CD4-positive, alpha-beta T cell treated with Interleukin-21 for 1 hour (primary cell): Measurements from ENCODE around the gene PNLIPRP2.

Experiments
- DNase-seq: peaks from one replicate; pipeline ENCODE4 v3.0.0-alpha.2; 2020

The PNLIPRP2 gene

DNA sequence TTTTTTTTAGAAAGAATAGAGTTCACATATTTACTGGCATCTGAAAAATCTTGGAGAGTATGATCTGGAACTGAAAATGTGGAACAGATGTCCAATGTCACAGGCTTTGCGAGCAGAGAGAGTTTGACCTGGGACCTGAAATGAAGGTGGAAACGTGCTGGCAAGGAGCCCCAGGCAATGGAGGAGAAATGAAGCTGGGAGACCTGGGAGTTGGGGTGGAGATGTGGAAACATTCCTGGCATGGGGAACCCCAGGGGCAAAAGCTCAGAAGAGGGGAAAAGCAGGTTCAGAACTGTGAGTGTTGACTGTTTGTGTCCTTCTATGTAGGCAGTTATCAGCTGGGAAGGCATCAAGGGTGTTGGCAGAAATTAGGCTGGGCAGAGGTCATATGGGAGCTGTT is 7.3 kb upstream of the PNLIPRP2 start:
- no peak for DNase-seq

DNA sequence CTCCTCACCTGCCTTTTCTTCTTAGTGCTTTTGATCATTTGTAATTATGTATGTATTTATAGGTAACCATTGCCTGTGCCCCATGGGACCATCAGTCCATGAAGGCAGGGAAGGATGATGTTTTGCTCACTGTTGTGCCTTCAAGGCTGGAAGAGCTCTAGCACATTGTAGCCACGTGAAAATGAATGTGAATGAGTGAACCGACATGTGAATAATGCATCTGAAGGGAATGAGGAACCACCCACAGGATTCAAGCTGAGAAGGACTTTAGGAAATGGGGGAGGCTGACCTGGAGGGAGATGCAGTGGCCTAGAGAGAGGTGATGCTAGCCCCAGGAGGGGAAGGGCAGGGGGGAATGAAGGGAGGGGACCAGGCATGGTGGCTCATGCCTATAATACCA is 6.0 kb upstream of the PNLIPRP2 start:
- no peak for DNase-seq

DNA sequence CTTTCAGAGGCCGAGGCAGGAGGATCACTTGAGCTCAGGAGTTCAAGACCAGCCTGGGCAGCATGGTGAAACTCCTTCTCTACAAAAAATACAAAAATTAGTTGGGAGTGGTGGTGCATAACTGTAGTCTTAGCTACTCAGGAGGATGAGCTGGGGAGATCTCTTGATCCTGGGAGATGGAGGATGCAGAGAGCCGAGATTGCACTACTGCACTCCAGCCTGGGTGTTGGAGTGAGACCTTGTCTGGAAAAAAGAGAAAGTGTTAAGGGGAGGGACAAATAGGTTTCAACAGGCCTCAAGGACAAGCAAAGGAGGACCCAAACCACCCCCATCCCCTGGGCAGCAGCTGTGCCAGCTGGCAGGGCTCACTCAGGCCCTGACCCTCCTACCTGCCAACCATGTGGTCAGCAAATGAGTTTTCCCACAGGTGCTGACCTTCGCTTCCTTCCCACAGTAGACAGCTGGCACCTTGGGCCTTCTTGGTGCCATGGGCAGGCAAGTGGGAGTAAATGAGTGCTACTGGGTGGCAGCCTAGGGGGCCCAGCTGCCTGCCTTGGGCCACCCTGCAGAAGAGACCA is 5.5 kb upstream of the PNLIPRP2 start:
- no peak for DNase-seq

DNA sequence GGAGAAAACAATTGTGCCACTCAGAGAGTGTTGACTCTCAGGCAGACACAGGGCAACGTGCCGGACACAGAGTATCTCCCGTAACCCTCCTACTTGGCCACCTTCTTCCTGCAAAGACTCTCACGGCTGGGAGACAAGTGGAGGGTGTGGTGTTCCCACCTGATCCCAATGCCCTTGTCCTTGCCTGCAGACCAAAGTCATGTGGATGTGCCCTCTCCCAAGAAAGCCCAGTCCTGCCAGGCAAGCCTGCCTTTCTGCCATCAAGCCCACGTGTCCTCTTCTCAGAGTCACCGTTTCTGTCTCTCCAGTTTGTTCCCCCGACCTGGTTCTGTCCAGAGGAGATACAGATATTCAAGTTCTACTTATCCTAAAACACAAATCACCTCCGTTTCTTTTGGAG is 723 bp downstream of the PNLIPRP2 start:
- DNase-seq = no peak

DNA sequence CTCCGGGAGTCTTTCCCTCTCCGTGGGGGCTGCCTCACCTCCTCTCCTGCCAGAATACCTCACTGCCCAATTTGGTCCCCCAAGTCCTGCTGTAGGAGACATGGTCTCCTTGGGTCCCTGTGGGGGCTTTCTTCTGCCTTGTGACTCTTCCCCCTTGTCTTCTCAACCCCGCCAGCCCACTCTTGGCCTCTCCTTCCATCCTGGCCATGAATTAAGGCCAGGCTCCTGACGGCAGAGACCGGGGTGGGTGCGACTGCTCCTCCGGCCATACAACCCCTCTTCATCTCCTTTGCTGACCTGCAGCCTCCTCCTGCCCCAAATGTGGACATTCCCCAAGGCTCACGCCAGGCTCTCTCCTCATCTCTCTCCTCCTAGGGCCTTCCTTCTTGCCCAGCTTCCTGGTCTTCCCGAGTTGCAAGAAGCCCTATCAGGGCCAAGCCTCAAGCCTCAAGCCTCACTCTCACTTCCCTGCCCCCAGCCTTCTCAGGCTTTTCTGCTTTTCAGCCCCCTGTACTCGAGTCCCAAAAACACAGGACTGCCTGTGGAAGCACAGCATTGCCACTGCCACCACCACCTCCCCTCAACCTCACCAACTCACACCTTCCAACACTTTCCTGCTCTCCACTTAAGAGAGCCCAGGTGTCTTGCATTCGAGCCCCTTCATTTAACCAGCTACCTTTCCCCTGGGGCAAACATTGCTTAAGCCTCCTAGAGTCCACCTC is 1.3 kb downstream of the PNLIPRP2 start:
- no peak for DNase-seq

DNA sequence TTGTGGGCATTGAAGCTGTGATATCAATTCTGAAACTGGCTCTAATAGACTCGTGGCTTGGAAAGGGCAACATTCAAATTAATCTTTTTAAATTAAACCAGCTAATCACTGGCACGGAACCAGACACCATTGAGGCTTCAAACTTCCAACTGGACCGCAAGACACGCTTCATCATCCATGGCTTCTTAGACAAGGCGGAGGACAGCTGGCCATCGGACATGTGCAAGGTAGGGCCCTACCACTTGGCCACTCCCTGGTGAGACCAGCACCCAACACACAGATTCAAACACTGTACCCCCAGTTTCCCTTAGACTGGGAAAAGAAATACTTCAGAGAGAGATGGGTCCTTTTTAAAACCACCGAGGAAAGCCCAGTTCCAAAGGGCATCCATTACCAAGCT is 5.1 kb downstream of the PNLIPRP2 start:
- DNase-seq = no peak

DNA sequence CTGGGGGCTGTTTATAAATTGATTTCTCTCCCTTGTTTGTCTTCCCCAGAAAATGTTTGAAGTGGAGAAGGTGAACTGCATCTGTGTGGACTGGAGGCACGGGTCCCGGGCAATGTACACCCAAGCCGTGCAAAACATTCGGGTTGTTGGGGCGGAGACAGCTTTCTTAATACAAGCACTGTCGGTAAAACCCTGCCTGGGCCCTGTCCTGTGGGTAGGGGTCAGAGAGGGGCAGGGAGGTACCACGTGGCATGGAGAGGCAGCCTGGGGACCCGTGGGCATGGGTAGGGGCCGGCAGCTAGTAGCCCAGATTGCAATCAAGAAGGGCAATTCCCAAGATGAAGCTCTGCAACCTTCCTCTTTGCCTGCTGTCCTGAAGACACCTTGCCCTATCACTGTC is 6.1 kb downstream of the PNLIPRP2 start:
- no peak for DNase-seq

DNA sequence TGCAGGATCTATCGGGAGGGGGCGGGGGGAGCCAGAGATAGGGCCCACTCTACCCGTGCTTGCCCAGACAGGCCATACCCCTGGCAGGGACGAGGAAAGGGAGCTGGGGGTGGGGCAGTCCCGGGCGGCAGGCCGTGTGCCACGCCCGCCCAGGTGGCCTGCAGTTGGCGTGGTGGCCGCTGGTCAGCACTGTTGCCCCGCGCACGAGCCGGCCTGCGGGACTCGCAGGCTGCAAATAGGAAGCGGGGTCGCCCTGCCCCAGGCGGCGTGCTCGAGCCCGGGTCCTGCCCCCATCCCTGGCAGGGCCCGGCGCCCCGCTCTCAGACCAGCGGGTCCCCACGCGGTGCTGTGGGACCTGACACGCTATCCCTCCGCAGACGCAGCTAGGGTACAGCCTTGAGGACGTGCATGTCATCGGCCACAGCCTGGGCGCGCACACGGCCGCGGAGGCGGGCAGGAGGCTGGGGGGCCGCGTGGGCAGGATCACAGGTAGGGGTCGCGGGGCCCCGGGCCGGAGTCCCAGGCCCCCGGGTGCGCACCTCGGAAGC is 6.7 kb downstream of the PNLIPRP2 start:
- DNase-seq = no peak

DNA sequence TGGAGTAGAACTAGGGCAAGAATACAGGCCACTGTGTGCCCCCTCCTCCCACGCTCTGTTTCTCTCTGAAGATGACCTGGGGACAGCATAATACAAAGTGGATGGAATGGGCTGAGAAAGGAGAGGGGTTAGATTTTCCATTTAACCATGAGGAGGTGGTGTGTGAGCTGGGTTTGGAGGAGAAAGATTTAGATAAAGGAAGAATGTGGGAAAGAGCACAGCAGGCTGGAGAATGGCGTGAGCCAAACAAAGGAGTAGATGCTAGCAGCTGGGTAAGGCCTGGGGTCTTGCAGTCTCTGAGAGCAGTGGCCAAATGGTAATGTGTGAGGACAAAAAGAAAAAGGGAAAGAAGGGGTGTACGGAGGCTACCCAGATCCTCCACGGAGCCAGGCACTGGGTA is 8.6 kb downstream of the PNLIPRP2 start:
- DNase-seq = no peak

DNA sequence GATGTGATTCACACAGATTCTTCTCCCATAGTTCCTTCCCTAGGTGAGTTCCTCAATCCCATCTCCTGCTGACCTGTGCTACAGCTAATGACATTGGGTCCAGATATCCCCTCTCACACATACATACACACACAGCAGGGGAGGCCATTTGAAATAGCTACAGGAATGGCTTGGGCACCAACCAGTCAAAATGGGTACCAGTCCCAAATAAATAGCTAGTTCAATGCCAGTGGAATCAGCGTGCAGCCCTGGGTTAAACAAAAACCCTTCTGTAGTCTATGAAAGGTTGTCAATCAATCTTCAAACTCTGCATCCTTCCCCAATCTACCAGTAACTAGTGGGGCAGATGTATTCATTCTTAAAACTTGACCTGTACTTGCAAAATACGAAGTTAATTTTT is 9.3 kb downstream of the PNLIPRP2 start:
- no peak for DNase-seq

DNA sequence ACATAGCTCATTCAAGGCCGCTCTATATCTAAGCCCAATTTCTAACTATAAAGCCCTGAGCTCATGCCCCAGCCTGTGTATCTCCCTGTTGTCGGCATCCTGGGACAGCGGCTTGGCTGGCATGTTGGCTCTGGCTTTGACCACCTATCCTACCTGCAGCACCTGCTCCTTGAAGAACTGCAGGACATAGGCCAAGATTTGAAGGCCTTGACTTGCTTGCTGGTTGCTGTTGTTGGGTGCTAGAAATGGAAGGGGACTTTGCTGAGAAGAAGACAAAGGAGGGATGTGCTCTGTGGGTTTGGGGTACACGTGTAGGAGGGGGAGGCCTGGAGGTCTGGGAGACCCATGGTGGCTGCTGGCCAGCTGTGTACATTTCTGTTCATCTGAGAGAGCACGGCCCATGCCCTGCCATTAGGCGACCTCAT is 11.1 kb downstream of the PNLIPRP2 start:
- DNase-seq = no peak

DNA sequence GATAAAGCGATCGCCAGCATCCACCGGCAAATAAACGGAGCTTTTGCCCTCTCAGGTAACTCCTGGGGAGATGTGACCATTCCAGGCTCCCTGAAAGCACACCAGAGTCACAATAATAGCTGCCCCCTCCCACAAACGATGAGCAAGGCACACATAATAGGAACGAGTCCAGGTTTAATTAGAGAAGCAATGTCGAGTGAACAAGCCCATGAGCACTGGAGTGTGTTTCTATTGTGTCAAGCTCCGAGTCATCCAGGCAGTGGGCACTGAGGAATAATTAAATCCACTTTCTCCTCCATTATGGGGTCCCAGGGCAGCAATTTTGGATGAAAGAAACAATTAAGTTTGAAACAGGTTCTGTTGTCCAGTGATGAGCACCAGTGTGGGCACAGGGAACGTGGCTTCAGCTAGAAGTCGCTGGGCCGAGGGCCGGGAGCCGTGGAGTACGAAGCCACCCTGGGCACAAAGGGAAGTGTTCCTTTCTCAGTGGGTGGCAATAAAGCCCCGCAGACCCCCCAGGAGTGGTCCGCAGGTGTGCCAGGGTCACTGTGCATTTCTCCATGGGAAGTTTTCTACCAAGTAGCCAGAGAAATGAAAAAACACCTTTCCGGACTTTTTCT is 12.0 kb downstream of the PNLIPRP2 start:
- DNase-seq = no peak

DNA sequence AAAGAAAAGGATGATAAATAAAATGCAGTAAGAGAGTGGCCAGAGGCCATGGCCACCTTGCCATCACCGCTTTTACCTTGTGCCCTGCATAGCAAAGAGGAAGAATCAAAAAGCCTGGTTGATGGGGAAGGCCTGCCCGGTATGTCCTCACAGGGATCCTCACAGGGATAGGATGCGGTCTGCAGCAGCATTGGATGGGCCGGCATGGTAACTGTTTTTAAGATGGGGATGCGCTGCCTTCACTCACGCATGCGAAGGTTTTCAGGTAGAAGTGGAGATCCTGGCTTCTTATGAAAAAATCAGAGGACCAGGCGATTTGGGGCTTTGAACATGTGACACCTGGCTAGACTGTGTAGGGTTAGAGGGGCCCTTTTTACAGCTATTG is 12.5 kb downstream of the PNLIPRP2 start:
- no peak for DNase-seq

DNA sequence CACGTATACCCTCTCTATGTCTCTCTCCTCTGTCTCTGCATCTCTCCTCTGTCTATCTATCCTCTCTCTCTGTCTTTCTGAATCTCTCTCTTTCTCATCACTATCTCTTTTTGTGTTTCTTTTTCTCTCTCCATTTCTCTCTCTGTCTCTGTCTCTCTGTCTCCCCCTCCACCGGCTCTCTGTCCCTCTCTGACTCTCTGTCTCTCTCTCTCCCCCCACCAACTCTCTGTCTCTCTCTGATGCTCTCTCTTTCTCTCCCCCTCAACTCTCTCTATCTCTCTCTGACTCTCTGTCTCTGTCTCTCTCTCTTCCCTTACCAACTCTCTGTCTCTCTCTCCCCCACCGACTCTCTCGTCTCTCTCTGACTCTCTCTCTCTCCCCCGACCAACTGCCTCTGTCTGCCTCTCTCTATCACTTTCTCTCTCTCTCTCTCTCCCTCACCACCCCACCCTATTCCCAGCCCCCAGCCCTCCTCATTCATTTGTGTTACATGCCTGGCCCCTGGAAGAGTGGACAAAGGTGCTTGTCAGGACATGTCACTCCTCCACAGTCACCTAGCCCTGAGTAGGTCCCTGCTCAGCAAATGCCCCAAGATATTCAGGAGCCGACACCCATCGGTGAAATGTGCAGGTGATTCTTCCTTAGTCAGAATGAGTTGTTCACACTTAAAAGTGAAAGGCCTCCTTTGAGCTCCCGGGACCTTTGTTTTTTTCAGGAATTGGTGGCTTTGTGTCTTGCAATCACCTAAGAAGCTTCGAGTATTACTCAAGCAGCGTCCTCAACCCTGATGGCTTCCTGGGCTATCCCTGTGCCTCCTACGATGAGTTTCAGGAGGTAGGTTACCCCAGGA is 13.6 kb downstream of the PNLIPRP2 start:
- DNase-seq = no peak

DNA sequence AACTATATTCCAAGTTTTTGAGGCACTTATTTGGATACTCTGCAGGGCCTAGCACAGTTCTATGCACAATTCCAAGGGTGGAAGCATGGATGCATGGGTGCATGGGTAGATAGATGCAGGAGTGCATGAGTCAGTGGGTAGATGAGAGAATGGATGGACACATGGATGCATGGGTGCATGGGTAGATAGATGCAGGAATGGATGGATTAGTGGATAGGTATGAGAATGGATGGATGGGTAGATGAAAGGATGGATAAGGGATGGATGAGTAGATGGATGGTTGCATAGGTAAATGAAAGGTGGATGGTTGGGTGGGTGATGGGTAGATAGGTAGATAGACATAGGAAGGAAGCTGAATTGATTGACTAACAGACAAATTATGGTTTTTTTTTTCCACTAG is 15.6 kb downstream of the PNLIPRP2 start:
- no peak for DNase-seq

DNA sequence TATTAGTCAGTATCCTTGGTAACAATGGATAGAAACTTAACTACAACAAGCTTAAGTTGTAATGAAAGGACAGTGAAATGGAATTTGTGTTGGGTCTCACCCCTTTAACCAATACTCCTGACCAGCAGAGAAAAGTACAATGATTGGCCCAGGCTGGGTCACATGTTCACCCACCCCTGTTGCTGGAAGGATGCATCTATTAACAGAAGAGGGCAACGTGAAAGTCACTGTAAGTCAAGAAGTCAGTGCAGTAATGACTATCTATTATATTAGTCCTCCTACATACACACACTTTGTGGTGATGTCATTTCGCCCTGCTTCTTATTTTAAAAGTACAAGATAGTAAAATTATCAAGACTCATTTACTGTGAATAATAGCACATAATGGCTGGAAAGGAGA is 16.2 kb downstream of the PNLIPRP2 start:
- DNase-seq = no peak

DNA sequence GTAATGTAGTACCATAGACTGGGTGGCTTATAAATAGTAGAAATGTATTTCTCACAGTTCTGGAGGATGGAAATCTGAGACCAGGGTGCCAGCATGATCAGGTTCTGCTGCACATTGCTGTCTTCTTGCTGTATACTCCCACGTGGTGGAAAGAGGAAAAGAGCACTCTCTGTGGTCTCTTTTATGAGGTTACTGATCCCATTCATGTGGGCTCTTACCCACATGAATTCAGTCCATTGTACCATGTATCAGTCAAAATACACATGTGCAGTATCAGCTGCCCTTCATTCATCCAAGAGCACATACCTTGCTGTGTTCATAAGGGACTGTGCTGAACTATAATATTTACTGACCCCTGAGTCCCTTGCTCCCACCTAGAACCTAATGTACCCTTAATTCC is 17.1 kb downstream of the PNLIPRP2 start:
- no peak for DNase-seq

DNA sequence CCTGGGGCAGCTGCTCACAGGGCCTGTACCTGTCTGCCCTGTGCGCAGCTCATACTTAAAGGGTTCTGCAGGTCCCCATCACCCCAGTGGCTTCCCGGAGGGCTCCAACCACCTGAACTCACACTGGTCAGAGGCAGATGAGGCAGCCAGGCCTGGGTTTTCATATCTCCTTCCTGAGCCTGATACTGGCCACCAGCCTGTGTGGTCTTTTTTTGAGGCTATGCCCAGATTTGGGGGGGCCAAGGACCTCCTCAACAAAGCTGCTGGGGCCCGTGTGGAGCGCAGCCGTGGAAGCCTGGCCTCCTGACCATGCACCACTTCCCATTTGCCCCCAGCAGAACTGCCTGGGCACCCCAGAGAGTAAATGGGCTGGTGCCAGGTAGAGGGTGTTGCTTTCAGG is 25.7 kb downstream of the PNLIPRP2 start:
- no peak for DNase-seq

DNA sequence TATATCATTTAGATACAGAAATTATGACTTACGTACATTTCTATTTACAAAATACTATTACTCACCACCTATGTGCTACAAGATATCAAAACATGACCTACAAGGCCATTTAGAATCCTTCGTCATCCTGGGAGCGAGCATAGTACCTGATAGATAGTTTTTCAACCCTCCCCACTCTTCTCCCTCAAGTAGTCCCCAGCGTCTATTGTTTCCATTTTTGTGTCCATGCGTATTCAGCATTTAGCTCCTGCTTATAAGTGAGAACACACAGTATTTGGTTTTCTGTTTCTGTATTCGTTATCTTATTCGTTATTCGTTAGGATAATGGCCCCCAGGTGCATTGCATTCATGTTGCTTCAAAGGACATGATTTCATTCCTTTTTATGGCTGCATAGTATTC is 28.1 kb downstream of the PNLIPRP2 start:
- DNase-seq = no peak

DNA sequence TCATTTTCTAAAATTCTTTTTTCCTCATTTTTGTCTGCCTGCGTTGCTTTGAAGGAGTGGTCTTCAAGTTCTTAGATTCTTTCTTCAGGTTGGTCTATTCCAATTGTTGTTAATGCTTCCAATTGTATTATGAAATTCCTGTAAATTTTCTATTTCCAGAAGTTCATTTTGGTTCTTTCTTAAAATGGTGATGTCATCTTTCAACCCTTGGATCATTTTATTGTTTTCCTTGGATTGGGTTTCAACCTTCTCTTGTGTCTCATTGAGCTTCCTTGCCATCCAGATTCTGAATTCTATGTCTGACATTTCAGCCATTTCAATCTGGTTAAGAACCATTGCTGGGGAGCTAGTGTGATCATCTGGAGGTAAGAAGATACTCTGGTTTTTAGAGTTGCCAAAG is 33.1 kb downstream of the PNLIPRP2 start:
- DNase-seq = no peak

DNA sequence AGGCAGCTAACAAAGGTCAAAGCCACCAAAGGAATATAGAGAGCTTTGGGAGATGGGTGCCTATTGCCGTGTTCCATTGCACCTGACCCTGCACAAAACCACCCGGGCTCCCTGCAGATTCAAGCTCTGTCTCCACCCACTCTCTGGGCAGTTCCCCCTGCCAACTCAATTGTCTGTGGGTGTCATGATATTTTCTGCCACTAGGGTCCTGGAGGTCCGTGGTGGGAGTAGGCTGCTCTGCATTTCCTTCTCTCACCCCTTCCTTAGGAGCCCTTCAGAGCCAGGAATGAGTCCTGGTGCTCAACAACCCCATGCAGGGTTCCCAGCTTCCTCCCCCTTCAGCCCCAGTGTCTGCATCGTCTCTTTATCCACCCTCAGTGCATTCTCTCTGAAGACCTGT is 34.1 kb downstream of the PNLIPRP2 start:
- no peak for DNase-seq

DNA sequence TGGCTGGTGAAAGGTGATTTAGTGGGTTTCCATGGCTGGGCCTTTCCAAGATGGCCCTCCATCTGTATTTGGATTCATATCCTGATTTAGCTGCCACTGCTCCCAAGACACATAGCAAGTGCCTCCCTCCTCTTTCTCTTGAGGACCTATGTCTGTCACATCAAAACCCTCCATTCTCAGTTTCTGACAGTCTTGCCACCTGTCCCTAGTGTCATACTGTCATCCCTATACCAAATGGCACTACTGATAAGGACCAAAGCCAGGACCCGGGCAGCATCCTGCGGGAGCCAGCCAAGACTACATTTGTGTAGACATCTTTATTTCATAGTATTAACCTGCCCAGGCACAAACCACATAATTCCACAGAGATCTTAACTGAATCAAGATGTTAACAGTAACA is 34.8 kb downstream of the PNLIPRP2 start:
- no peak for DNase-seq

DNA sequence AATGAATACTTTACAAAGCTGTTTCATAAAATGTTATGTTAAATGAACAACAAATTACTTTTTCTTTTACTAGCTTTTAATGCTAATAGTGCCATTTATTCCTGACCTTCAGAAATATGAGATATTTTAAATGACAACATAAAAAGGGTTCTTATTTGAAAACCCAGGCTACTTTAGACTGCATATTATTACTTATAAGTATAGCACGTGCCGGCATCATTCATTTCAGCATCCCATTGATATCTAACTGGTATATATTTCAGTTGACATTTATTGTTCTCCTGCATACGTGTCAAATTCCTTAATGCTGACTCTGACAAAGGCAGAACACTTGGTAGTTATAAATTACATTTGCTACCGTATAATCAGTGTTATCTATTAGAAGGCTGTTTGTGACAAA is 35.3 kb downstream of the PNLIPRP2 start:
- DNase-seq = no peak
